B cell (primary cell): ENCODE data around the gene CDKAL1. TPM values are rescaled to one million over a fixed set of nuclear protein-coding genes. Genes with fewer than 3 reads are reported as not detected.

Experiments
- ATAC-seq: fragments of 200-7000 bp; cut with Tn5 transposase; one replicate; pipeline ENCODE4 v1.10.0; 2021; ENCODE audit warnings: low read depth, mild to moderate bottlenecking, moderate number of reproducible peaks, moderate library complexity
- CTCF ChIA-PET: fragments of 350-600 bp; sonication (Branson Sonifier 250); formaldehyde crosslinking; loops from one replicate; lab custom pipeline; 2021; ENCODE audit warnings: antibody characterized with exemption, inconsistent platforms; lab: Charles Lee
- POLR2A ChIA-PET: fragments of 350-600 bp; sonication (Branson Sonifier 250); formaldehyde crosslinking; loops from one replicate; lab custom pipeline; 2021; ENCODE audit warnings: antibody characterized with exemption; lab: Charles Lee
- DNase-seq: peaks from one replicate; pipeline ENCODE4 v3.0.0; 2013
- H2AFZ ChIP-seq: 2 replicates; pipeline ENCODE4 v1.6.1; 2012; ENCODE audit warnings: mild to moderate bottlenecking, low read depth, low read length; ENCODE audit not compliant: insufficient read depth, poor library complexity, severe bottlenecking
- H3K27ac ChIP-seq, 2 donors: 1 replicate in 1 of 2; 2 replicates in 1 of 2; pipeline ENCODE4 v1.5.1; 2012 to 2013; ENCODE audit warnings: low read length in 2 of 2, mild to moderate bottlenecking in 2 of 2, moderate library complexity in 1 of 2
- H3K27me3 ChIP-seq, 4 experiments: fragments of 200-600 bp in 1 of 4; sonication (generic) in 1 of 4; replicated peaks in 1 of 4; 1 replicate in 2 of 4; 2 replicates in 2 of 4; pipeline versions ENCODE4 v1.6.1 to v1.7.0; 2013 to 2016; ENCODE audit warnings: low read length in 3 of 4, mild to moderate bottlenecking in 2 of 4, mixed read lengths in 1 of 4, moderate library complexity in 1 of 4; ENCODE audit not compliant: insufficient read depth in 4 of 4, control insufficient read depth in 3 of 4; ENCODE audit errors: control extremely low read depth in 1 of 4
- H3K36me3 ChIP-seq, 2 experiments: replicated peaks in 1 of 2; 1 replicate in 1 of 2; 2 replicates in 1 of 2; pipeline versions ENCODE4 v1.6.1 to v1.7.1; 2013; ENCODE audit warnings: low read length in 1 of 2; ENCODE audit not compliant: insufficient read depth in 2 of 2, control insufficient read depth in 1 of 2; ENCODE audit errors: control extremely low read depth in 1 of 2, extremely low read depth in 1 of 2
- H3K4me1 ChIP-seq, 2 donors: fragments of 200-600 bp in 1 of 2; sonication (generic) in 1 of 2; 1 replicate in 1 of 2; 2 replicates in 1 of 2; pipeline versions ENCODE4 v1.5.1 to v1.6.1; 2013 to 2017; ENCODE audit warnings: low read length in 2 of 2; ENCODE audit not compliant: control insufficient read depth in 2 of 2, insufficient read depth in 2 of 2
- H3K4me2 ChIP-seq: replicated peaks from 2 replicates; pipeline ENCODE3; 2012; ENCODE audit warnings: mild to moderate bottlenecking, low read depth, low read length; ENCODE audit not compliant: poor library complexity, severe bottlenecking
- H3K4me3 ChIP-seq, 5 experiments: fragments of 200-600 bp in 1 of 5; sonication (generic) in 1 of 5; 1 replicate in 3 of 5; 2 replicates in 2 of 5; pipeline versions ENCODE4 v1.5.1 to v1.7.0; 2011 to 2016; ENCODE audit warnings: low read length in 4 of 5, mild to moderate bottlenecking in 4 of 5, low read depth in 2 of 5, control low read depth in 1 of 5, moderate library complexity in 1 of 5; ENCODE audit not compliant: insufficient read depth in 1 of 5; ENCODE audit errors: control extremely low read depth in 1 of 5, extremely low read depth in 1 of 5
- H3K79me2 ChIP-seq: fragments of 200-600 bp; sonication (generic); one replicate; pipeline ENCODE4 v1.6.0; 2016; ENCODE audit warnings: low read length; ENCODE audit not compliant: control insufficient read depth, insufficient read depth
- H3K9ac ChIP-seq: fragments of 200-600 bp; sonication (generic); 2 replicates; pipeline ENCODE4 v1.6.1; 2017; ENCODE audit warnings: mild to moderate bottlenecking, low read length, moderate library complexity
- H3K9me3 ChIP-seq, 3 donors: one replicate each; pipeline versions ENCODE4 v1.6.1 to v1.7.1; 2013; ENCODE audit warnings: low read length in 2 of 3; ENCODE audit not compliant: control insufficient read depth in 2 of 3, insufficient read depth in 1 of 3; ENCODE audit errors: control extremely low read depth in 1 of 3
- H4K20me1 ChIP-seq: 2 replicates; pipeline ENCODE4 v1.6.0; 2012; ENCODE audit warnings: mild to moderate bottlenecking, low read length; ENCODE audit not compliant: insufficient read depth, control insufficient read depth, poor library complexity, severe bottlenecking
- H3K27ac Mint-ChIP-seq: one replicate; pipeline ENCODE4 v1.8.0; 2021; ENCODE audit warnings: mixed read lengths
- H3K27me3 Mint-ChIP-seq: one replicate; pipeline ENCODE4 v1.8.0; 2021; ENCODE audit warnings: mixed read lengths
- H3K4me1 Mint-ChIP-seq: one replicate; pipeline ENCODE4 v1.8.0; 2021; ENCODE audit warnings: mixed read lengths
- H3K4me3 Mint-ChIP-seq: one replicate; pipeline ENCODE4 v1.8.0; 2021; ENCODE audit warnings: mixed read lengths
- H3K9me3 Mint-ChIP-seq: one replicate; pipeline ENCODE4 v1.8.0; 2022; ENCODE audit warnings: mixed read lengths; ENCODE audit not compliant: insufficient read depth
- CTCF ChIP-seq: fragments of 200-600 bp; IDR thresholded peaks from one replicate; pipeline ENCODE4 v1.8.0; 2022; ENCODE audit warnings: antibody characterized with exemption, mild to moderate bottlenecking
- EZH2 ChIP-seq: IDR thresholded peaks from 2 replicates; pipeline ENCODE4 v1.6.1; 2012; ENCODE audit warnings: borderline replicate concordance, low read depth, mild to moderate bottlenecking, moderate library complexity, low read length; ENCODE audit not compliant: insufficient read depth, poor library complexity, severe bottlenecking
- WGBS: methylation state at CpG from one replicate; pipeline ENCODE4 v1.1.5; 2013; ENCODE audit warnings: missing lambda C conversion rate; ENCODE audit not compliant: insufficient coverage; 5-methylcytosine and 5-hydroxymethylcytosine counted together
- intact Hi-C: fragments of 100-400 bp; cut with micrococcal nuclease; formaldehyde crosslinking; loops from one replicate; pipeline ENCODE4 v1.10.0; 2022
- polyA plus RNA-seq: library from polyadenylated mRNA; depleted of rRNA; stranded (reverse); fragments of >200 nt; gene quantifications from 2 replicates; pipeline ENCODE4 v1.2.3, GENCODE V29; 2012
- total RNA-seq, 2 donors: library from RNA; stranded (reverse); fragments of 120-200 nt in 1 of 2; gene quantifications; 1 replicate in 1 of 2; 2 replicates in 1 of 2; pipeline versions ENCODE4 v1.2.3 to v1.2.4, GENCODE V29; 2013 to 2022

CDKAL1 gene
- total and polyA plus RNA-seq, 2 donors (not counting 1 experiment from before 2014, with no cell fraction given) = 6.1 to 33.3 TPM

- no peak overlapping the region for H3K27ac ChIP-seq
- no peaks in the 10 kb centered on the region for H3K9me3 Mint-ChIP-seq
- no peak for DNase-seq
Observed at GRCh38 chr6:20565342-20565741, 31.1 kb downstream of the CDKAL1 start.

GRCh38 chr6:20566109-20566508 lies 31.9 kb downstream of the CDKAL1 start:
- Mint-ChIP-seq H3K9me3 (no peaks in the 10 kb centered on the region), H3K27ac (no peak overlapping the region), H3K4me3 (no peak overlapping the region), H3K27me3 (no peaks in the 10 kb centered on the region), H3K4me1 (peaks cover 3% of the 10 kb centered on the region)
- peaks cover 13% of the 10 kb centered on the region for H4K20me1 ChIP-seq
- H3K36me3 ChIP-seq = peaks cover 0 to 3% of the 10 kb centered on the region in 2 experiments
- no peaks in the 10 kb centered on the region for H3K27me3 ChIP-seq
- intact Hi-C loops = no loop called here
- ATAC-seq (no peak), DNase-seq (no peak)
- H3K4me2 ChIP-seq = no peak overlapping the region
- no CpG with 5 or more reads among the region's 3 CpGs for WGBS
- no peak overlapping the region for H2AFZ ChIP-seq
- peaks cover 4 to 5% of the 10 kb centered on the region in 2 donors for H3K4me1 ChIP-seq
- H3K27ac ChIP-seq = no peak overlapping the region
- POLR2A ChIA-PET = no interaction called here
- CTCF ChIA-PET = interaction anchor here (1.6 to 6.1 kb wide), 3 partner anchors 8 to 1023 kb away, joined by 4 to 106 read pairs (median 30); no protein-coding TSS in a partner anchor
- no peak overlapping the region for H3K4me3 ChIP-seq
- H3K79me2 ChIP-seq = peaks cover 12% of the 10 kb centered on the region
- peaks cover 0 to 7% (median 0%) of the 10 kb centered on the region in 3 donors for H3K9me3 ChIP-seq
- no peak overlapping the region for H3K9ac ChIP-seq
- no peak for TF ChIP-seq CTCF
- TF ChIP-seq EZH2 = no peak

More at GRCh38 chr6:20565342-20565741, 31.1 kb downstream of the CDKAL1 start:
- H3K79me2 ChIP-seq = peaks cover 12% of the 10 kb centered on the region
- H3K36me3 ChIP-seq = peaks cover 0 to 3% of the 10 kb centered on the region in 2 experiments
- ChIA-PET POLR2A (no interaction called here), CTCF (interaction anchor here (1.1 to 6.1 kb wide), 8 partner anchors 8 to 1031 kb away, joined by 3 to 106 read pairs (median 4); partner anchors contain the start of gene SOX4)
- no peak for ATAC-seq
- H3K9ac ChIP-seq = no peak overlapping the region
- no peak overlapping the region for H3K4me3 ChIP-seq
- peaks cover 4 to 5% of the 10 kb centered on the region in 2 donors for H3K4me1 ChIP-seq
- Mint-ChIP-seq H3K27me3 (no peaks in the 10 kb centered on the region), H3K4me1 (peaks cover 3% of the 10 kb centered on the region), H3K27ac (no peak overlapping the region), H3K4me3 (no peak overlapping the region)
- H4K20me1 ChIP-seq = peaks cover 6% of the 10 kb centered on the region
- no CpG with 5 or more reads among the region's 2 CpGs for WGBS
- intact Hi-C loops = no loop called here
- H3K9me3 ChIP-seq = peaks cover 0 to 7% (median 0%) of the 10 kb centered on the region in 3 donors
- H2AFZ ChIP-seq = no peak overlapping the region
- no peak for TF ChIP-seq EZH2
- no peak for TF ChIP-seq CTCF
- no peaks in the 10 kb centered on the region for H3K27me3 ChIP-seq
- no peak overlapping the region for H3K4me2 ChIP-seq
